ENCODE results near the gene STON2. TPM values are rescaled to one million over a fixed set of nuclear protein-coding genes. Genes with fewer than 3 reads are reported as not detected.

STON2 gene
- total RNA-seq, 2 donors from 2014 or later = 6.6 to 16.6 TPM

DNA sequence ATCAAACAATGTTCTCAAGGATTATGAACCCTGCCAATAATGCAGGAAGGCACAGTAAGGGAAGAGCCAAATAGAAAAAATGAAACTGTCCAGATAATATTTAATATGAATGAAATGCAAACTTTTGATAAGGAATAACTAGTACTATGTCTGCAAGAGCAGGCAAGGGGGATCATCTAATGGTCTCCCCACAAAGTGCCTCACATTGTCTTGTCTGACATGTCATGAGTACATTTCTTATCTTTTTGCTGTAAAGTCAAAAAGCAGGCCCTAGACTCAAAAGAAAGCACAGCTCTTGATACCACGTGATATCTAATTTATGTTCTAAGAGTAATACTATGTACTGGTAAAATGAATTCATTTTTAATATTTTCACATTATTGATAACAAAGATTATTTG, 135.5 kb downstream of the STON2 start:
- DNase-seq (no peak), ATAC-seq (no peak)
- intact Hi-C loops (cut with DNase I) = loop anchor here (5.0 kb wide), 1 partner anchor 193 kb away; no protein-coding TSS in a partner anchor

DNA sequence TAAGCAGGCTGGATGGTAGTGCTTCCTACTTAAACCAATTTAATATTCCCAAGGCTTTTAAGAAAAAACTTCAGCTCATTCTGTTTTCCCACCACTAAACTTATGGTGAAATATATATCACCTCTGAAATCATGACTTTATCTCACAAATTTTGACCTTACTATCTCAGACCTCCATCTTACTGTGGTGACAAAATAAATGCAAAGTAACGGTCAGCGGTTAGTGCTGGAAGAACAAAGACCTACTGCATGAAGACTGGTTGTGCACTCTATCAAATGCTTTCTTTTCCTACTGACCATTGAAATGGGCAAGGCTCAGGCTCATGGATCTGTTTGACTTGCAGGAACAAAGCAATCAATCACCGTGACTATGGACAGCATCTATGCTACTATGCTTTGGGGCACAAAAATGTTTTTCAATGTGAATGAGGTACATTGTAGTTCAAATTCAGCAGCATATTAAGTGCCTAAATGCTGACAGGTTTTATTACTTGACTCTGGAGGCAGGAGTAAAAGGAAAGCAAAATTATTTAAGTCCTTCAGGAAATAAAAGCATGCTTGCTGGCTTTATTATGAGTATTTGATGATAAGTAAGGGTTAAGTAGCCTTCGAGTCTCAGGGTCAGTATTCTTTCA, 136.2 kb downstream of the STON2 start:
- WGBS, 2 donors = 64% methylated on average over 4 of the region's 4 CpGs
- ATAC-seq (no peak), DNase-seq (no peak)
- no peaks in the 10 kb centered on the region for H3K4me1 ChIP-seq
- H3K9me3 ChIP-seq = no peaks in the 10 kb centered on the region
- no peaks in the 10 kb centered on the region for H3K27me3 ChIP-seq
- no peak overlapping the region for H3K27ac ChIP-seq
- intact Hi-C loops (cut with DNase I) = no loop called here
- H3K36me3 ChIP-seq (replicated peaks in 1 of 2; ENCODE audit: insufficient read depth in 1 of 2, low read depth in 2 of 2) = no peaks in the 10 kb centered on the region
- no peak overlapping the region for H3K4me3 ChIP-seq
- TF ChIP-seq POLR2A (IDR thresholded peaks at IDR 0.05) = no peak
- TF ChIP-seq, protein P1, sequence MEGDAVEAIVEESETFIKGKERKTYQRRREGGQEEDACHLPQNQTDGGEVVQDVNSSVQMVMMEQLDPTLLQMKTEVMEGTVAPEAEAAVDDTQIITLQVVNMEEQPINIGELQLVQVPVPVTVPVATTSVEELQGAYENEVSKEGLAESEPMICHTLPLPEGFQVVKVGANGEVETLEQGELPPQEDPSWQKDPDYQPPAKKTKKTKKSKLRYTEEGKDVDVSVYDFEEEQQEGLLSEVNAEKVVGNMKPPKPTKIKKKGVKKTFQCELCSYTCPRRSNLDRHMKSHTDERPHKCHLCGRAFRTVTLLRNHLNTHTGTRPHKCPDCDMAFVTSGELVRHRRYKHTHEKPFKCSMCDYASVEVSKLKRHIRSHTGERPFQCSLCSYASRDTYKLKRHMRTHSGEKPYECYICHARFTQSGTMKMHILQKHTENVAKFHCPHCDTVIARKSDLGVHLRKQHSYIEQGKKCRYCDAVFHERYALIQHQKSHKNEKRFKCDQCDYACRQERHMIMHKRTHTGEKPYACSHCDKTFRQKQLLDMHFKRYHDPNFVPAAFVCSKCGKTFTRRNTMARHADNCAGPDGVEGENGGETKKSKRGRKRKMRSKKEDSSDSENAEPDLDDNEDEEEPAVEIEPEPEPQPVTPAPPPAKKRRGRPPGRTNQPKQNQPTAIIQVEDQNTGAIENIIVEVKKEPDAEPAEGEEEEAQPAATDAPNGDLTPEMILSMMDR (IDR thresholded peaks at IDR 0.05) = no peak

More for the DNA sequence above, 135.5 kb downstream of the STON2 start:
- 78 to 86% methylated on average over 1 of the region's 1 CpG for WGBS, 2 donors
- Histone ChIP-seq H3K27me3 (no peaks in the 10 kb centered on the region), H3K27ac (no peak overlapping the region), H3K4me1 (no peaks in the 10 kb centered on the region), H3K9me3 (no peaks in the 10 kb centered on the region), H3K4me3 (no peak overlapping the region), H3K36me3 (replicated peaks in 1 of 2; ENCODE audit: insufficient read depth in 1 of 2, low read depth in 2 of 2) (no peaks in the 10 kb centered on the region)
- TF ChIP-seq, protein P1 (IDR thresholded peaks at IDR 0.05) = no peak
- TF ChIP-seq POLR2A (IDR thresholded peaks at IDR 0.05) = no peak

DNA sequence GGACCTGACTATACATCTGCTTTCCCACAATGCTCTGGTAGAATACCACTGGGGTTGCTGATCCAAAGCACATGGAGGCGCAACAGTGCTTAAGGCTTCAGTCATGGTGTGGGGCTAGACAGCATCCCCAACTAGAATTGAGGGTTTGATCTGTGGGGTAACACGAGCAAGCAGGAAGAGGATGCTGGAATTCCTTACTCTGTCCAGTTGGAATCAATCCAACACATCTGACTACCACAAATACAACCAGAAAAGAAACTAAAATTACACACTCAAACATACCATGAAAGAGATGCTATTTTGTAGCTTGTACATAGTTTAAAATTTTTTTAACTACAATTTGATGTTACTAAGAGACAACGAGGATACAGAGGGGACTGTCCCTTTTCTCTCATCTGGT, 138.9 kb downstream of the STON2 start:
- Histone ChIP-seq H3K27me3 (no peaks in the 10 kb centered on the region), H3K27ac (no peak overlapping the region), H3K4me3 (no peak overlapping the region), H3K4me1 (no peaks in the 10 kb centered on the region), H3K9me3 (no peaks in the 10 kb centered on the region), H3K36me3 (replicated peaks in 1 of 2; ENCODE audit: insufficient read depth in 1 of 2, low read depth in 2 of 2) (no peaks in the 10 kb centered on the region)
- TF ChIP-seq POLR2A (IDR thresholded peaks at IDR 0.05) = no peak
- TF ChIP-seq, protein P1 (IDR thresholded peaks at IDR 0.05) = no peak
- DNase-seq (no peak), ATAC-seq (no peak)
- intact Hi-C loops (cut with DNase I) = no loop called here
- 75% methylated on average over 3 of the region's 3 CpGs for WGBS, 2 donors

DNA sequence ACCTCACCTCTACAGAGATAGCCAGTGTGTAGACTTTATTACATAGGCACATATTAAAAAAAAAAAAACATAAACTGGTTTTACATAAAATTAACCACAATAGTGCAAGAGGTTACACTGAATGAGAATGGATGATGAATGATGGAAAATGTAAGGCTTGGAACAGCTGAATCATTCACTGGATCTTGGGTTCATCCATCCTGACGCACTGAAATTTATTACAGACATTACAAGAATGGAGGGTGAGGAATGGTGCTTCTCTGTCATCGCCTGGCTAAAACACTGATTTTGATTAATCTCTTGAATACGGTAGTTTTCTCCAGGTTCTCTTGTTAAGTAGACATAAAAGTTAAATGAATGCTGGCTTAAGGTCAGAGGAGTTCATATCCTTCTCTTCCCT, 139.4 kb downstream of the STON2 start:
- DNase-seq (no peak), ATAC-seq (no peak)
- TF ChIP-seq POLR2A (IDR thresholded peaks at IDR 0.05) = no peak
- TF ChIP-seq, protein P1 (IDR thresholded peaks at IDR 0.05) = no peak
- H3K4me3 ChIP-seq = no peak overlapping the region
- H3K27me3 ChIP-seq = no peaks in the 10 kb centered on the region
- intact Hi-C loops (cut with DNase I) = no loop called here
- WGBS, 2 donors = 91 to 93% methylated on average over 3 of the region's 3 CpGs
- no peak overlapping the region for H3K27ac ChIP-seq
- no peaks in the 10 kb centered on the region for H3K9me3 ChIP-seq
- no peaks in the 10 kb centered on the region for H3K4me1 ChIP-seq
- no peaks in the 10 kb centered on the region for H3K36me3 ChIP-seq (replicated peaks in 1 of 2; ENCODE audit: insufficient read depth in 1 of 2, low read depth in 2 of 2)

Measured in body of pancreas (tissue), 4 donors.